NCI-H526 treated with DMSO at 0.1 percent for 48 hours (cell line): ENCODE data around the gene HPCAL1.
"Not testable (repeated sequence)": the region's sequence is repeated elsewhere in the genome, so short reads cannot be mapped to it uniquely, and the experiment has no call there.

Experiments
- DNase-seq: peaks from one replicate; lab custom pipeline; 2025; lab: John Stamatoyannopoulos, UW

HPCAL1 gene

DNA sequence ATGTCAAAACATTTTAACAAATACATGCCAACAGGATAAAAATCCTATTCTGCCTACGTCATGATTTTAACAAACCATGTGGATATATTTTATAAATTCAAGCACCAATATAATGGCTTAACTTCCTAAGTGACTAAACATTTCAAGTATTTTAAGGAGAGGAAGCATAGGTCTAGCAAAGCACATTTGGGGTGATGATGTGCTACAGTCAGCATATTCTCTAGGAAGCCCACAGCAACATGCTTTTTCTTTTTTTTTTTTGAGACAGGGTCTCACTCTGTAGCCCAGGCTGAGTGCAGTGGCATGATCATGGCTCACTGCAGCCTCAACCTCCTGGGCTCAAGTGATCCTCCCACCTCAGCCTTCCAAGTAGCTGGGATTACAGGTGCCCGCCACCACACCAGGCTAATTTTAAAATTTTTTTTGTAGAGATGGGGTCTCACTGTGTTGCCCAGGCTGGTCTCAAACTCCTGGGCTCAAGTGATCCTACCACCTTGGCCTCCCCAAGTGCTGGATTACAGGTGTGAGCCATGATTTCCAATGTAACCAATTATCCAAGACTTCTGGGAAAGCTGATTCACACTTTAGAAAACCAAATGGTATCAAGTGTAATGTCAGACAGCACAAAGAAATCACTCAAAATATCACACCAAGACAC is 139.9 kb downstream of the HPCAL1 start:
- DNase-seq = not testable (repeated sequence)

DNA sequence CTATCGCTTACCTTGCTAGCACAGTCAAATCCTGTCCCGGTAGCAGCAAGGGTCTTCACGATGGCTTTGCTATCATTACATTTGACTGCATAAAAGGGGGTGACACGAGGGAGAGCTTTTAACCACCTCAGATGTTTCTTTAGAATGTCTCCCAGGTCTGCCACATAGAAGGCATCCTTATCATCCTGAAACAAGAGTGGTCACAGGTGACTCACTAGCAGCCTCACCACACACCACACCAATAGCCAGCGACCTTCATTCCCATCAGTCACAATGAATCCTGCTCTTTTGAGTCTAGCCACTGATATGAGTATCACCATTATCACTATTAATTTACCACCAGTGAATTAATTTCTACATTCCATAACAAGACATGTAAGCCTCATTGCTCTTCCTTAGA is 141.8 kb downstream of the HPCAL1 start:
- DNase-seq = no peak

DNA sequence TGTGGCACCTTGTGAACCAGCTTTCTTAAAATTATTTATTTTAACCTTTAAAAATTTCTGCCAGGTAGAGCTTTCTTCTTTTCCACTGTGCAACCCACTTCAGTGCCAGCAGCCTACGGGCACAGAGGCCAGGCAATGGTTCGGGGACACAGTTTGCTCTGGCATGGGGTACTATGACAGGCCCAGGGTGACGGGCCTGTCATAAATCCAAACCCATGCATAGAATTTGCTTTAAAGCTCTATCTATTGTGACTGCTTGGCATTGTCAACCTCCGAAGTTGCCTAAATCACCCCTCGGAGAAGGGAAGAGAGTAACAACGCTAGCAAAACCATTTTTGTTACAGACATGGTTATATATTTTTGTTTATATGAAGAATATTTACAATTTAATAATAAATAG is 143.9 kb downstream of the HPCAL1 start:
- DNase-seq = no peak

DNA sequence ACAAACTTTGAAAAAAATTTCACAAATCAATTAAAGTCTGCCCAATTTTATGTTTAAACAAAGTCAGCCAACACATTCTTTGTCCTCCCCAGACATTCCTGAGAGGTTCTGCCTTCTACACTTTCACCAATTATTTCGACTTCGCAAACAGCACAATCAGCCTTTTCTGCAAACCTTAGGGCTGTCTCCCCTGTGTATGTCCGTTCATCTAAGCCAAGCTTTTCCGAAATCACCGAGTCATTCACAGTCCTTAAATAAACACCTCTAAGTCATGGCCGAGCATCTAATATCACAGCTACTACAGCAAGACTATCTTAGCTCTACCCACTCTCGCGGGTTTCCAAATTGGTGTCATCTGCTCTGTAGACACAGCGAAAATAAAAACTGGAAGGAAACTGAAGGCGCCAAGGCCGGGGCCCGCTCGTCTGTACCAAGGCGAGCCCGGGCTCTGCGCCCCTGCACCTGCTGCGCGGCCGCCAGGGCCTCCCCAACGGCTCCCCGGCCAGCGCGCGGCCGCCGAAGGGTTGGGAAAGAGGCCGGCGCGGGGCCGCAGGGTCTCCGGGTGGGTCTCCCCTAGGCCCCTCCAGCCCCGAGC is 144.7 kb downstream of the HPCAL1 start:
- DNase-seq = no peak

DNA sequence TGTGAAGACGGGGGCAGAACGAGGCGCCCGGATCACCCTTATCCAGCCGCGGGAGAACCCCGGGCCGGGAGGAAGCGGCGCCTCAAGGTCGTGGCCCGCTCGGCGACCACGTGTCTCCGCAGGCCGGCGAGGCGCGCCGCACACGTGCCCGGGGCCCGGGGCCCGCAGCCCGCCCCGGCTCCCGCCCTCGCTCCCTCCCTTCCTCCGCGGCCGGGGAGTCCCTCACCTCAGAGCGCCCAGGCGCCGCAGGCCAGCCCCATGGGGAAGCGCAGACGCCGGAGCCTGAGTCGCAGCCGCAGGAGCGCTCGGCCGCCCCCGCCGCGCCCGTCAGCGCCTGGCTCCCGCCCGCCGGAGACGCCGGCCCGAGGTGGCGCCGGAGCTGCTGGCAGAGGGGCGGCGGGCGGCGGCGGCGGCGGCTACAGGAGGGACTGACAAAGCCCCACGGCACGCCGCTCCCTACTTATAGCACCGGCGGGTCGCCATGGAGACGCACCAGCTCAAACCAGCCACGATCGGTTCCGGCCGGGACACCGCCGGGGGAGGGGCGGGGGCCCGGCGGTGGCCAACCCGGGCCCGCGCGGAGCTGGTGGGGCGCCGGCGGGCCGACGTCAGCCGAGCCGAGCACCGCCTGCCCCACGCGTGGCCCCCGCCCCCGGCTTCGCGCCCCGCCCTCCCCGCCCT is 145.3 kb downstream of the HPCAL1 start, which contains the start of gene ODC1:
ODC1 (minus strand) TSS at position 433 of the 681 bp plus-strand sequence. CDS start 3,295 bp downstream, outside the sequence.
- peak; percentile 93 for DNase-seq

DNA sequence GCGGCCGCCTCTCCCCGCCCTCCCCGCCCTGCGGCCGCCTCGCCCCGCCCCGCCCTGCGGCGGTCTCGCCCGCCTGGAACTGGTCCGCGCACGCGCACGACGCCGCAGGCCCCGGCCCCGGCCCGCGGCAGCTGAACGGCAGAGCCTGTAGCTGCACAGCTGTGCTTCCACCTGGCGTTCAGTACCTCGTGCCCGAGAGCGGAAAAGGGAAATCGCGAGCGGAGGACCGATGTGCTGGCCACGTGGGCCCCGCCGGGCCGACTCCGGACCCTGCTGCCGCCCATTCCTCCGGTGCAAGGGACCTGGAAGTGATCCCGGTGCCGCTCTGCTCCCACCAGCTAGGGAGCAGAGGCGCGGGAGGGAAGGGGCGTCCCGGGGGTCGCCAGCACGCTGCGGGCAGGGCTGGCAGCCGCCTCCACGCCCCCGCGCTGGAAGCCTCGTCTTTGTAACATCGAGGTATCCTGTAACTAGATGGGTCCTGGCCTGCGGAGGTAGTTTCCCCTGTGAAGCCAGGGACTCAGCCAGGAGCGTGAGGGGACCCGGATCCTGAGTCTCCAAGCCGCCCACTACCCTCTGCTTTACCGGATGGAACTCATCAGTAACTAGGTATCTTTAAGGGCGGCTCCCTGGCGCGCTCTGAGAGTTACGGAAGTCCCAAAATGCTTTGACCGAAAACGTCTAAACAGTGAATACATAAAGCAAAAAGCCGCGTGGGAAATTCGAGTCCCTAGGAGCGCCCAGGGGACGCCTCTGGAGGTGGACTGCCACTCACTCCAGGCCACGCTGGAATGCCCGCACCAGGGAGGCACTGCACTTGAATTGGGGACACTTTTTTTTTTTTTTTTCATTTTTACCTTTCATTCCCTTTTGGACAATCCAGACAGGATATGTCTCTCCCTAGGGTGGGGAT is 146.1 kb downstream of the HPCAL1 start:
- peak; percentile 93 for DNase-seq

DNA sequence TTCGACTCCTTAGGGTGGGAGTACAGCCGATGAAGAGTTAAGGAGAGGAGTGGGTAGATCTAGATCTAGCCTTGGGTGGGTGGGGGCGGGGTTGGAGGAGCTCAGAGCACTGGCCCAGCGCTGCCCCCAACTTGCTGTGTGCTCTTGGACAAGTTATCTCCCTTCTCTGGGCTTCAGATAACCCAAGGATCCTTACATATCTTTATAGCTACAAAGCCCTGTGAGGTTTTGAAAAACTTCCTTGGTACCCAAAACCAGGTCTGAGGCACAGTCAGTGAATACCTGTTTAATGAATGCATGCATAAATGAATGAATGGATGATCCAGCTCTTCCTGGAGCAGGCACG is 146.8 kb downstream of the HPCAL1 start:
- DNase-seq = no peak

DNA sequence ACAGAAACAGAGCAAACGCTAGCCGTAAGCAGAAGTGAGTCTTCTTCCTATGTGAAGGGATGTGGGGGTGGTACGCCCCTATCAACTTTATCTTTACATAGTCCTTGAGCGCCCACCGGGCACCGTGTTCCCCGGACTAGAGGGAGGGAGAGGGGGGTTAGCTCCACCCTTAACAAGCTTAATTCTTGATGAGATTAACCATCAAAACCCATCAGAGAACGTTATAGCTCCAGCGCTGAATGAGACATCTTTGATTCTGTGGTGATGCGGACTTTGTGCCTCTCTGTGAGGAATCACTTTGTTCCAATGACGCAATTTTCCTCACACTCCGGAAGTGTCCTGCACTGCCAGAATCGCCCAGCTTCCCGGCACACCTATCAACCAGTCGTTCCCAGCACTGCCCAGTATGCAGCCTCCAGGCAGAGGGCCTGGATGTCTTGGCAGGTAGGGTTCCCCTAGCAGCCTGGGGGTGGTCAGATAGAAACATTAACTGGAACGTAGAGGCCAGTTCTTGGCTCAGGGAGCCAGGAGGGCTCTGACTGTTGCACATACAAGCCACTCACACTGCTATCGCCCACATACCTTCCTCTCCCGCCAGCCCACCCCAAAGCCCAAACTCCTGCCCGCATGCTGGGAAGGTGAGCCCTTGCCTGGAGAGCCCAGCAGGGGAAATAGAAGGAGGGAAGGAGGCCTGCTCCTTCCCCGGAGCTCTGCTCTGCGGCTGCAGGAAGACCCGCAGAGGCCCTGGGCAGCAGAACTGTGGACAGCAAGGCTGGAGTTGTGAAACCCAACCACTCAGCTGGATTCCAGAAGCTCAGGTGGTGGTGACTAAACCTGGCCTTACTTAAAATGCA is 147.4 kb downstream of the HPCAL1 start:
- DNase-seq = no peak

DNA sequence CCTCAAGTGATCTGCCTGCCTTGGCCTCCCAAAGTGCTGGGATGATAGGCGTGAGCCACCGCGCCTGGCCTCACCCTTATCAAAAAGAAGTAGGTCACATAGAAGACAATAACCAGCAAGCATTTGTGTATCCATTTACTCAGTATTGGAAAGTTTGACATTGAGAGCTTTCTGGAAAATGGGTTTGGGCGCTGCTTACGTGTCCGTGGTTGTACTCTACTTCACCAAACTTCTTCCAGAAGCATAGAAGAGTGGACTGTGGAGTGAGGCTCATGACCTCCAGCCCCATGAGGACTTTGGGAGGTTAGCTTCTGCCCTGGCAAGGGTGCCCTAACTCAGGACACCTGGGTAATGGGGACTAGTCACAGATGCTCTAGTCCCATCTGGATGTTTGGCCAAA is 149.1 kb downstream of the HPCAL1 start:
- DNase-seq = no peak

DNA sequence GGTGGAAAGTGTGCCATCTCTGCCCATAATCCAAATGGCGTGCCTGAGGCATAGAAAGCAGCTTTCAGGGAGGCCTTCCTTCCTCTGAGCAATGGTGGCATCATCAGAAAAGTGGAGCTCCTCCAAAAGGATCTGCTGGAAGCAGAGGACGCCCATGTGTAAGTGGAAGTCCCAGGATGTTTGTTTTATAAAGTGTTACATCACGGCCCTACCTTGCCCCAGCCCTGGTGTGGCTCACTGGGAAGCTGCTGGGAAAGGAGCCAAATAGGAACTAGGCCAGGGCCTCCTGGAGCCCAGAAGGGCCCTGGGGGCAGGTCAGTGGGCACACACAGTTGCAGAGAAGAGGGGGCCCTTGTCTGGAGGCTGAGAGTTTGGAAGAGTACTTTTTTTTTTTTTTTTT is 149.6 kb downstream of the HPCAL1 start:
- no peak for DNase-seq

DNA sequence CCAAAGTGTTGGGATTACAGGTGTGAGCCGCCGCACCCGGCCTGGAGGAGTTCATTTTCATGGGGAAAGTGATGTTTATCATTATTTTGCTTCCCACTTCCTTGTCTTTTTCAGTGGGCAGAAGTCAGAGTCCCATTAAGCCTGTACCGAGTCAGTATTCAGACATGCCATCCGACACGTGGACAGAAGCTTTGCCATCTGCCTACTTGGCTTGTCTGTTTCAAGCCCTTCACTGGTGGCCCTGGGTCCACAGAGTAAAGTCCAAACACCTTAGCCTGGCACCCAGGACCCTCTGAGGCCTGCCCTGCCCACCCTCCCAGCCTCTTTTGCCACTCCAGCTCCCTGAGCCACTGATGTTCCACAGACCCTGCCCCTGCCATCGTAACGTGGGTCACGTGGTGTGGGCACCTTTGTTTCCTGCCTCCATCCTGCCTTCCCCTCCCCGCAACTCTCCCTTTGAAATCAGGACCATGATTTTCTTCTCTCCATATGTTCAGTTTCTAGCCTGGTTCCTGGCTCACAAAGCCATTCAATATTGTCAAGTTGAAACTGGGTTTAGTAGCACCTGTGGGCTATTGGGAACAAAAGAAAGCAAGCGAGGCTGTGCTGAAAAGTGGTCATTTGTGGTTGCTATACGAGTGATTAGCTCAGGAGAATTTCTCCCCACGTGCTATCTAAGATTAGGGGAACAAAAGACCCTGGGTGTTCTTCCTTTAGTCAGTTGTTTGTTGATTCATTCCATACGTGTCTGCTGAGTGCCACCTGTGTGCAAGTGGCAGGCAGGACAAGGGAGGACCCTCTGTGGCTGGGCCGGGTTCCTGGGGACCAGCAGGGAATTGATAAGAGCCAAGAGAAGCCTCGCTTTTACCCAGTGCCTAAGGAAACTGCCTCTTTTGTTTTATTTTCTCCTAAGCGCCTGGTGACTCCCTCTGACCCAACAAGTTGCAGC is 150.5 kb downstream of the HPCAL1 start:
- DNase-seq = no peak

DNA sequence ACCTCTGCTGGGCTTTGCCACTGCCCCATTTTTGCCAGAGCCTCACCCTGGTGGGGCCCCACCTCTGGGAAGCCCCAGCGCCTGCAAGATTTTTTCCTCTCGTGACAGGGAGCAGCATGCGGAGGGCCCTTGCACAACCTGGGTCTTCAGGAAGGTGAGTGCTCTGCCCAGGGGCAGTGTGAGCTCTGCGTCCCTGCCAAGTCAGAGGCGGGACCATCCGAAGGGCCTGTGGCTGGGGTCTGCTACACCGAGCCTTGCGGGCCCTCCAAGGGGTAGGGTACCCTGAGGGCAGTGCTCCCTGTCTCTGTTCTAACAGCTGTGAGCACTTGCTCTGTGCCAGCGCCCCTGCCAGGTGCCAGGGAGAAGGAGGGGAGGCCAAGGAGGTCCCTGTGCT is 151.2 kb downstream of the HPCAL1 start:
- no peak for DNase-seq

DNA sequence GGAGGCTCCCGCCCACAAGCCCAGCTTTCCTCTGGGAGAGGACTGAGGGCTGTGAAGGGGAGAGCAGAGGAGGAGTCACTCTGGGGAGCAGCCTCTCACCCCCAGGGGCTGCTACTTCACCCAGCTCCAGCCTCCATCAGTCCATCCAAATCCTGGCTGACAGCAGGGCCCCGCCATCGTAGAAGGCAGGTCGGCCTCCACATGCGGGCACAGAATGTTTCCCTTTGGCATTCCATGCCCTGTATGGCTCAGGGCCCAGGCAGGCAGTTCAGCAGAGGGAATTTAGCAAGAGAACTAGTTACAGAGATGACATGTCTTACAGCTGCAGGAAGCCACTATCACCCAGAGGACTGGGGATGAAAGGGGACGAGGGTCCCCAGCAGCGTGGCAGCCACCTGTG is 151.8 kb downstream of the HPCAL1 start:
- DNase-seq = no peak

DNA sequence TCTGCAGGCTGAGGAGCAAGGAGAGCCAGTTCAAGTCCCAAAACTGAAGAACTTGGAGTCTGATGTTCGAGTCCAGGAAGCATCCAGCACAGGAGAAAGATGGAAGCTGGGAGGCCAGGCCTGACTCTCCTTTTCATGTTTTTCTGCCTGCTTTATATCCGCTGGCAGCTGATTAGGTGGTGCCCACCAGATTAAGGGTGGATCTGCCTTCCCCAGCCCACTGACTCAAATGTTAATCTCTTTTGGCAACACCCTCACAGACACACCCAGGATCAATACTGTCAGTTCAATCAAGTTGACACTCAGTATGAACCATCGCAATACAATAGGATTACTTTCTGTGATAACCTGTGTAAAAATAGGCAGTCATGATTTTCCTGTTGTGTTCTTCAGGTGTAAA is 154.5 kb downstream of the HPCAL1 start:
- DNase-seq = not testable (repeated sequence)

DNA sequence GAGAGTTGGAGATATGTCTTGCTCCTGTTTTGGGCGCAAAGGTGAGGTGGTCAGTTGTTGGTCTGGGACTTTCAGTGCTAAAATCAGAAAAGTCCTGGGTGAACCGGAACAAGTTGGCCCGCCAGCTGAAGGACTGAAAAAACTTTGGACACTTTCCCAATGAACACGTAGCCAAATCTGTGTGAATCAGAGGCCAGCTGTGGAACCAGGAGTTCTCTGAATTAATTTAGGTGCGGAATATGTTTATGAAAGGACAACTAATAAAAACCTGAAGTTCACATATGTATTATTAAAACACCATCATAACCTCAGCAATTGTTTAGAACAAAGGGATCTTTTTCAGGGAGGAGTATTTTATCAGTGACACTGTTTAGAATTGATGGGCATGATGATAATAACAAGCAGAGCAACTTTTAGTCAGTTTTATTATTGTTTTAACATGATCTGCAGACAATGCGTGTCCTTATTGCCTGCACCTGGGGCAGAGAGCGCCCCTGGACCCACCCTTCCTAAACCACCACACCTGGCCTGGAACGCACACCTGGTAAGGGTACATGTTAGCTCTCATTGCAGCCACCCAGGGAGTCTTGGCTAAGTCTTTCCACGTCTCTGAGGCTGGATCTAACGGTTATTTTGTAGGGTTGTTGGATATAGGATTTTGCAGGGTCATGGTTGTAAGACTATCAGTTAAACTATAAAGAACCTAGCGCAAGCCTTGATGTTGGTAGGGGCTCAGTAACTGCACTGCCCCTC is 155.3 kb downstream of the HPCAL1 start:
- DNase-seq = no peak

DNA sequence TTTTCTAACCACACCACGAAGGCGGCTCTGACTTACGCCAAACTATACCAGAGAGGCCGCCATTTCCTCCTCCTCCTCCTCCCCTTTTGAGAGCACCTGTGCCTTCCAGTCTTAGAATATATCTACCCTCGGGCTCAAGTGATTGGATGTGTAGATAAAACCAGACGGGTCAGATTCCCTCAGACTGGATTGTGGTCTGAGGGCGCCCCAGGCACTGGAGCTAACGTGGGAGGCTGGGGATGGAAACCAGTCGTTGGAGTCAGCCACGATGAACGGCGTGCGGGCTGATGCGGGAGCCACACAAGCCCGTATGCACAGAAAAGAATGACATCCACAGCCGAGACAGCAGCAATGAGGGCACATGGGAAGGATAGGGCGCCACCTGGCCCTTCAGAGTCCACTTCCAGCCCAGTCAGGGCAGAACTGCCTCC is 157.7 kb downstream of the HPCAL1 start:
- DNase-seq = no peak

DNA sequence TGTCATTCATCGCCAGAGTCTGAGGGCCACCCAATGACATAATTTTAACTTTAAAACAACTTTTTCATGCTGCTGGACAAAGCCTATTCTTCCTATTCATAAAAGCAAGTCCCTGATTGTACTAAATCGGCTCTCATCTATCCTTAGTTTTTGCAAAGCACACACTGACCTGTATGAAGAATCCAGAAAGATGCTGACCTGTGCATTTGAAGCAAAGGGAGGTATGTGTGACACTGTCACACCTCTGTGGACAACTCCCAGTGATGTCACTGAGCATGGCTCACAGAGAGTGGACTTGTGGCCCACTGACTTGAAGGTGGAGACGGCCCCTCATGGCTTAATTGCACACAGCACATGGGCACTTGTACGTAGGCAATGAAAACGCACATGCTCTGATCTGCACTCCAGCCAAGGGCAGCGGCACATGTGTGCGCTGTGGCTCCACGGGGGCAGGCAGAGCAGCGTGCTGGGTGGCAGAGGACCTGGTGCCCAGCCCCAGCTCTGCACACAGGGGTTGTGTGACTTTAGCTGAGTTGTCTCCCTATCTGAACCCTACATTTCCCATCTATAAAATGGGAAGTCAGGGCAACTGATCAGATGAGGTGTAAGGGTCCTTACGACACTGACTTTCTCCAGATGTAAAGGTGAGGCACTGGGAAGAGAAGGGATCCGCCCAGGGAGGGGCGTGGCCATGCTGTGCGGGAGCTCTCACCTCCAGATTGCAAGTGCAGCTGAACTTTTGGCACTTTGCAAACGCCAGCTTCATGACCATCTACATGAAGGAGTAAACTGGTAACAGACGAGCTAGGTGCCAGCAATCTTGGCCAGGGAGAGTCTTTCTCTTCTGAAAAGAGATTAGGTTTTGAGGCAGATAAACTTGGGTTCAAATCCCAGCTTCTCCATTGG is 159.7 kb downstream of the HPCAL1 start:
- DNase-seq = no peak

DNA sequence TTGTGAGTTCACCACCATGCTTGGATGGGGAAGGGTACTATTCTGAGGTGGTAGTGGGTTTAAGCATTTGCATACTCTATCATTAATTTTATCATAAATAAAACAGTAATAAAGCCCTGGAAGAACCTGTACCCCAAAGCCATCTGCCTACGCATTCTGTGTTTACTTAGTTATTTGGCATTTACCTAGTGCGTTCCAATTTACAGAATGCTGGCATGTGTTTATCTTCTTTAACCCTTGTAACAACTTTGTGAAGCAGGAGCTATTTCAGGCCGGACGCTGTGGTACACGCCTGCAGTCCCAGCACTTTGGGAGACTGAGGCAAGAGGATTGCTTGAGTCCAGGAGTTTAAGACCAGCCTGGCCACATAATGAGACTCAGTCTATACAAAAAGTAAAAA is 163.2 kb downstream of the HPCAL1 start:
- DNase-seq = peak; percentile 57

DNA sequence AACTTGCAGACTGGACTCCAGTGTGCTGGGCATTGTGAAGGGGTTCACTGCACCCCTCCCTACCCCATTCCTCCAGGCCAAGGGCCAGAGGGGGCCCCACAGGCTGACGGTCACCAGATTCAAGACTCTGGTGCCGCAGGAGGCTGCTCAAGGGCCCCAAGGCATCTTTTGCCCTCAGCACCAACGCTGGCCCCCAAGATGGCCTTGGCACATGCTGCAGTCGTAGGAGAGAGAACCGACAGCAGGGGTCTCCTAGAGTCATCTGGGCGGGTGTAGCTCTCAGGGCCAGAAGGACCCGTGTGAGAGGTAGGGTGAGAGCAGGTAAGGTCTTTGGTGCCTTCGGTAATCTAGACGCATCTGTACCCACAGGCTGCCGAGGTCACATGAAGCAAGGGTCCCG is 164.1 kb downstream of the HPCAL1 start:
- DNase-seq = no peak
